Activated naive CD4-positive, alpha-beta T cell treated with anti-CD3 and anti-CD28 coated beads, Interleukin-2, amount 50 U/mL, for 72 hours (primary cell): Measurements from ENCODE around the gene RGPD6. TPM values are rescaled to one million over a fixed set of nuclear protein-coding genes. Genes with fewer than 3 reads are reported as not detected.
"Not testable (repeated sequence)": the region's sequence is repeated elsewhere in the genome, so short reads cannot be mapped to it uniquely, and the experiment has no call there.

Experiments used
- ATAC-seq, 2 donors: fragments of 150-1000 bp; cut with Tn5 transposase; 2 replicates each; pipeline ENCODE4 v1.10.0; 2021; ENCODE audit warnings: mild to moderate bottlenecking in 2 of 2, moderate library complexity in 2 of 2
- DNase-seq, 2 donors: peaks; one replicate each; pipeline ENCODE4 v3.0.0; 2021 to 2022; ENCODE audit warnings: low spot score in 2 of 2
- H3K27ac Mint-ChIP-seq, 2 donors: one replicate each; pipeline ENCODE4 v1.8.0; 2022; ENCODE audit warnings: mild to moderate bottlenecking in 2 of 2, mixed read lengths in 2 of 2
- H3K36me3 Mint-ChIP-seq, 2 donors: one replicate each; pipeline ENCODE4 v1.8.0; 2022; ENCODE audit warnings: mixed read lengths in 2 of 2
- H3K9me3 Mint-ChIP-seq, 2 donors: one replicate each; pipeline ENCODE4 v1.8.0; 2022; ENCODE audit warnings: mixed read lengths in 2 of 2
- total RNA-seq, 2 donors: library from RNA; stranded (reverse); gene quantifications; one replicate each; pipeline ENCODE4 v1.2.3, GENCODE V29; 2022

RGPD6 gene
- total RNA-seq: 10 to 100 TPM; 14.0 to 23.0 TPM

- DNase-seq, H3K27ac Mint-ChIP-seq, H3K36me3 Mint-ChIP-seq, H3K9me3 Mint-ChIP-seq: not testable (repeated sequence)
- peak; percentile 100 for ATAC-seq
Measured at GRCh38 chr2:110576763-110577416, at the start of gene RGPD6. Gene RGPD6, minus strand, starts transcription at chr2:110577222. Its CDS starts 198 bp downstream, at chr2:110577024.

DNA sequence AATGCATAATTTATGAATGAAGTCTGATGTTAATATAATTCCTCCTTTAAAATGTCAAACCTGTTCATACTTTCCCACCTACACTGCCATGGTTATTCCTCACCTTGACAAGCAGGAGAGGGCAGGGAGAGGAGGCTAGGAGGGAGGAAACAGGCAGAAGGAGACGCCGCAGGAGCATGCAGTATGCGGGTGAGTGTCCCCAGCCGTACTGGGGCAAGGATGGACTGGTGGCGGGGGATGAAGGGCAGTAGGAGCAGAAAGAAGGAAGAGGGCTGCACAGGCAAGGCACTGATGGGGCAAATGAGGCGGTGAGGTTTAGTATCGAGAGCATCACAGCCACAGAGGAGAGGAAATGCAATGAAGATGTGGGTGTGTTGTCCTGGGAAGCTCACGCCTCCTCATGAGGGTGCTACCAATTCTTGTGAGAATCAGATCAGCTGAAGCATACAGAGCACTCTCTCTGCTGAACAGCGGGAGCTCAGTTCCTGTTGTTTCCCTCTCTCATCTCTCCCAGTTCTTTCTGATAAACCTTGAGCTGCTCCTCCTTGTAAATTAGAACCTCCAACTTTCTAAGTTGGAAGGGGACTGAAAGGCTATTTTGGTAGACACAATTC is 42.4 kb upstream of the RGPD6 start:
- DNase-seq, H3K36me3 Mint-ChIP-seq, ATAC-seq, H3K27ac Mint-ChIP-seq, H3K9me3 Mint-ChIP-seq: not testable (repeated sequence)

DNA sequence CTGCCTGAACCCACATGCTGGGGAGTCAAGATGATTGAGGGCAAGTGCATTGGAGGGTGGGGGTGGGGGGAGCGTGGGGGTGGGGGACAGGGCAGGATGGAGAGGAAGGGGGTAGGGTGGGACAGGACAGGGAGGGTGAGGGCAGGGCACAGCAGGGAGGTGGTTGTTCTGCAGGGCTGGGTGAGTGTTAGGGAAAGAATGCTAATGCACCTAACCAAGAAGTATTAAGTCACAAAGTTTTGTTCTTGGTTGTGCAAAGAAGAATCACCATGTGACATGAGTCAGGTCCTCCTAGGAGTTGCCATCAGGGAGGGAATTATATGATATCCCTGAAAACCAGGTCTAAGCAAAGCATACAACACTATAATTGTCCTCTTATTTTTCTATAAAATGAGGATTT is 36.9 kb upstream of the RGPD6 start:
- ATAC-seq, H3K27ac Mint-ChIP-seq, H3K9me3 Mint-ChIP-seq, DNase-seq, H3K36me3 Mint-ChIP-seq: not testable (repeated sequence)

- ATAC-seq: peak; percentile 64 to 67
- not testable (repeated sequence) for H3K9me3 Mint-ChIP-seq, DNase-seq, H3K27ac Mint-ChIP-seq, H3K36me3 Mint-ChIP-seq
Measured at GRCh38 chr2:110610613-110611250, 33.7 kb upstream of the RGPD6 start.

- not testable (repeated sequence) for H3K36me3 Mint-ChIP-seq, DNase-seq, H3K27ac Mint-ChIP-seq, H3K9me3 Mint-ChIP-seq
- ATAC-seq: peak; percentile 32 to 61
Measured at GRCh38 chr2:110609843-110610612, 33.0 kb upstream of the RGPD6 start.

- ATAC-seq: peak in 1 of 2 donors; percentile 49
- not testable (repeated sequence) for DNase-seq, H3K9me3 Mint-ChIP-seq, H3K27ac Mint-ChIP-seq, H3K36me3 Mint-ChIP-seq
Measured at GRCh38 chr2:110608788-110609502, 31.9 kb upstream of the RGPD6 start.

GRCh38 chr2:110605057-110605456 is 28.0 kb upstream of the RGPD6 start:
- not testable (repeated sequence) for ATAC-seq, H3K9me3 Mint-ChIP-seq, H3K36me3 Mint-ChIP-seq, H3K27ac Mint-ChIP-seq, DNase-seq

DNA sequence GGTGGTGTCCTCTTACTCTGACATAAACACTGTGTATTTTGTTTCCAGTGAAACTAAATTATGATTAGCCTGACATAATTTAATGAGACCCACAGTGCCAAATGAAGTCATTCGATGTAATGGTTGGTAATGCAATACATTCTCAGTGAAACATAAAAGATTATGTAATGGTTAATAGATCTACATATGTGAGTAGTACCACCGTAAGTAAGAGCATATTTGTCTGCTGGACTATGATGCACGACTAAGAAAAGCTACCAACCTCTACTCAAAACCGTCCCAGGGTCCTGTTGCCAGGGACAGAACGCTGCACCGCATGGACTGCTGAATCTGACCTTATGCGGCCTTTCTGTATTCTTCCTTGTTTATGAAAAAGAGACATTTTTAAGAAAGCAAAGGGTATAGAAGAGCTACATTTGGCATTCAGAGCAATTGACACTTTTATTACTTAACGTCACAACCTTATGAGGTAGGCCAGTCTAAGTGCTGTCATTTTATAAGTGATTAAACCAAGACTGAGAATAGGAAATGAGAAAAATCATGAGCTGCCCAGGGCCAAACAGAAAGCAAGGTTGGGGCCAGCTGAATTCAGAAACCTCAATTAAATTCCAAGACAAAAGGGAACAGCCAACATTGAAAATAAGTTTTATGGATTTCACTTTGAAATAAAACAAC is 27.0 kb upstream of the RGPD6 start:
- DNase-seq, H3K9me3 Mint-ChIP-seq, H3K36me3 Mint-ChIP-seq, ATAC-seq, H3K27ac Mint-ChIP-seq: not testable (repeated sequence)

- not testable (repeated sequence) for ATAC-seq, H3K36me3 Mint-ChIP-seq, H3K9me3 Mint-ChIP-seq, DNase-seq, H3K27ac Mint-ChIP-seq
Measured at GRCh38 chr2:110602139-110602538, 25.1 kb upstream of the RGPD6 start.

- not testable (repeated sequence) for H3K27ac Mint-ChIP-seq
Measured at GRCh38 chr2:110591973-110592372, 15.0 kb upstream of the RGPD6 start.

GRCh38 chr2:110589677-110590330 is 12.8 kb upstream of the RGPD6 start:
- not testable (repeated sequence) for H3K27ac Mint-ChIP-seq, ATAC-seq, DNase-seq, H3K9me3 Mint-ChIP-seq, H3K36me3 Mint-ChIP-seq

More at GRCh38 chr2:110591973-110592372, 15.0 kb upstream of the RGPD6 start:
- H3K9me3 Mint-ChIP-seq, H3K36me3 Mint-ChIP-seq, ATAC-seq, DNase-seq: not testable (repeated sequence)

GRCh38 chr2:110588520-110588919 is 11.5 kb upstream of the RGPD6 start:
- DNase-seq, H3K36me3 Mint-ChIP-seq, H3K9me3 Mint-ChIP-seq, ATAC-seq, H3K27ac Mint-ChIP-seq: not testable (repeated sequence)

DNA sequence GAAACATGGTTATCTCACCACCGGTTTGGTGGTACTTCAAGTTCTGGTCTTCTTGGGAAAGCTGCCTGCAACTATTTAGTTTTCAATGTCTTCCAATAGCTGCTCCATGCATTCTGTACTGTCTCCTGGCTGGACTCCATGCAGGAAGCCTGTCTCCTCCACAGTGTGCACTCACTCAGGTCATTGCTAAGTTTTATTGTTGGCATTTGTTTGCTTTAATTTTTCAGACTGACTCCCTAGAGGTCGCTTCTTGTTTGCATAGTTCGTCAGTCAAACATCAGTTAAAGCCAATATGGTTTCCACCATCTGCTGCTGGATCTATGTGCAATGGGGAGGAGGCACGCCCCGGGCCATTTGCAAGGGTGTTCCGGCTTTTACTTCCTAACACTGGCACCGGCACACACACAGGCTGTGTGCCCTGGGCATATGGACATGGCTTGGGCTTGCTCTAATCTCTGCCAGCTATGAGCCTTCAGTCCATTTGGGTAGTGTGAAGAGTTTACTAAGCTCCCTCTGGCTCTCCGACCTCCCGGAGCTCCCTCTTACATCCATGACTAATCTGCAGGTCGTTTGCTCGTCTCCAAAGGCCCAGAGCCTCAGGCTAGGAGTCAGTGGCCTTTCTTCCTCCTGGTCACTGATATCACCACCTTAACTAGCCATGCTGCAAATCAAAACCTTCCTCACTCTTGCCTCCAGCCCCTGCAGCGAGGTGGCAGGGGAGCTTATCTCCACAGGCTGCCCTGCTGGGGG is 2.4 kb upstream of the RGPD6 start:
- DNase-seq, ATAC-seq, H3K27ac Mint-ChIP-seq, H3K9me3 Mint-ChIP-seq, H3K36me3 Mint-ChIP-seq: not testable (repeated sequence)

DNA sequence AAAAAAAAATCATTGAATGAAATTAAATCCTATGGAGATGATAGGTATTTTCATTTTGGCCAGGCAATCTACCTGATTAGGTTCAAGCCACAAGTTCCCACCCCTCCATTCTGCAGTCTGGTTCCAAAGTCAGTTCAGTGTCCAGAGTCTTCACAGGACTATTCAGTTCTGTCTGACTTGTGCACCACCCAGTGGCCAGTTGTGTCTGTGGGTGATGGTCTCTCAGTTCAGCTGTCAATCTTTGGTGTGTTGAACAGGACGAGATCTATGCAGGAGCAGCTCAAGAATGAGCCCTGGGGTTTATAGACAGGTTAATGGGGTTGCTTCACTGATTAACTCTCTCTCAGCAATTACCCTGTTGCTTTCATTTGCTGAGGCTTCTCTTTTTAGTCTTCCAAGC is 1.4 kb upstream of the RGPD6 start:
- ATAC-seq: peak; percentile 25 to 27
- H3K36me3 Mint-ChIP-seq, H3K27ac Mint-ChIP-seq, DNase-seq, H3K9me3 Mint-ChIP-seq: not testable (repeated sequence)
